Measurements from ENCODE around the gene NHSL1.

The NHSL1 gene

GRCh38 chr6:138397128-138398122 lies 101.9 kb downstream of the NHSL1 start:
- no peak for DNase-seq

GRCh38 chr6:138396709-138397108 lies 102.6 kb downstream of the NHSL1 start:
- no peak for DNase-seq

GRCh38 chr6:138393871-138394783 lies 105.2 kb downstream of the NHSL1 start:
- no peak for DNase-seq

- DNase-seq: no peak
Observed at GRCh38 chr6:138389551-138389950, 109.7 kb downstream of the NHSL1 start.

GRCh38 chr6:138387577-138388368 lies 111.5 kb downstream of the NHSL1 start:
- DNase-seq: no peak

- no peak for DNase-seq
Observed at GRCh38 chr6:138386897-138387296, 112.4 kb downstream of the NHSL1 start.

GRCh38 chr6:138383776-138384175 lies 115.5 kb downstream of the NHSL1 start:
- DNase-seq: no peak

- no peak for DNase-seq
Observed at GRCh38 chr6:138382498-138383265, 116.6 kb downstream of the NHSL1 start.

GRCh38 chr6:138378463-138378862 lies 120.8 kb downstream of the NHSL1 start:
- no peak for DNase-seq

GRCh38 chr6:138377844-138378243 lies 121.5 kb downstream of the NHSL1 start, which contains the start of gene SMIM28:
TSS of gene SMIM28 (plus strand) at chr6:138377905. CDS start at chr6:138378073, 168 bp downstream.
- no peak for DNase-seq

- no peak for DNase-seq
Observed at GRCh38 chr6:138377042-138377441, 122.3 kb downstream of the NHSL1 start.

- DNase-seq: no peak
Observed at GRCh38 chr6:138374815-138375214, 124.5 kb downstream of the NHSL1 start.

- no peak for DNase-seq
Observed at GRCh38 chr6:138374230-138374629, 125.1 kb downstream of the NHSL1 start.

GRCh38 chr6:138372711-138373463 lies 126.4 kb downstream of the NHSL1 start:
- DNase-seq: no peak

All from activated CD8-positive, alpha-beta memory T cell treated with anti-CD3 and anti-CD28 coated beads, Interleukin-2, amount 50 U/mL, for 4 hours (primary cell).